Esophagus squamous epithelium (tissue), 5 donors: ENCODE data around the gene PHC2. TPM values are rescaled to one million over a fixed set of nuclear protein-coding genes. Genes with fewer than 3 reads are reported as not detected.

ENCODE experiments used
- DNase-seq: peaks from one replicate; lab custom pipeline; 2025; lab: John Stamatoyannopoulos, UW
- H3K27ac ChIP-seq, 4 donors: fragments of 200-600 bp; sonication (generic); one replicate each; pipeline ENCODE4 v1.5.1; 2016 to 2019; ENCODE audit warnings: mild to moderate bottlenecking in 1 of 4
- H3K27me3 ChIP-seq, 4 donors: fragments of 200-600 bp; sonication (generic); 1 replicate in 3 of 4; 2 replicates in 1 of 4; pipeline versions ENCODE4 v1.5.1 to v1.6.0; 2017 to 2021; ENCODE audit warnings: antibody characterized with exemption in 1 of 4
- H3K36me3 ChIP-seq, 3 donors: fragments of 200-600 bp; sonication (generic); one replicate each; pipeline ENCODE4 v1.5.1; 2016 to 2019
- H3K4me1 ChIP-seq, 3 donors: fragments of 200-600 bp; sonication (generic); one replicate each; pipeline ENCODE4 v1.5.1; 2017 to 2019
- H3K4me3 ChIP-seq, 4 donors: fragments of 200-600 bp; sonication (generic); 1 replicate in 3 of 4; 2 replicates in 1 of 4; pipeline ENCODE4 v1.5.1; 2016 to 2019; ENCODE audit warnings: mild to moderate bottlenecking in 2 of 4, moderate library complexity in 1 of 4
- H3K9me3 ChIP-seq, 3 donors: fragments of 200-600 bp; sonication (generic); one replicate each; pipeline ENCODE4 v1.5.1; 2016 to 2019
- CTCF ChIP-seq, 6 experiments: fragments of 450-650 bp in 4 of 6; fragments of 200-600 bp in 2 of 6; sonication (generic) in 2 of 6; IDR thresholded peaks; one replicate each; pipeline ENCODE4 v1.5.1; 2016 to 2019; ENCODE audit warnings: antibody characterized with exemption in 6 of 6, mild to moderate bottlenecking in 4 of 6, moderate library complexity in 4 of 6
- POLR2A ChIP-seq, 4 donors: fragments of 450-650 bp; IDR thresholded peaks; one replicate each; pipeline ENCODE4 v1.6.1; 2017; ENCODE audit warnings: antibody characterized with exemption in 4 of 4, mild to moderate bottlenecking in 4 of 4, moderate library complexity in 3 of 4
- WGBS, 2 donors: methylation state at CpG; one replicate each; pipeline ENCODE4 v1.1.5; 2018; 5-methylcytosine and 5-hydroxymethylcytosine counted together
- intact Hi-C: fragments of 100-400 bp; cut with DNase I; formaldehyde crosslinking; loops from one replicate; pipeline ENCODE4 v1.15.0; 2022
- total RNA-seq, 4 donors: library from RNA; depleted of rRNA; stranded (reverse); fragments of >200 nt; gene quantifications; one replicate each; pipeline ENCODE4 v1.1.0, GENCODE V29; 2016
- donor health status: DM: yes; HTN: yes; CAD: no.

Gene PHC2
- total RNA-seq, 4 donors from 2014 or later = 27.4 to 92.1 (median 50.6) TPM

GRCh38 chr1:33401471-33401870 lies 29.4 kb downstream of the PHC2 start:
- H3K9me3 ChIP-seq = no peaks in the 10 kb centered on the region
- H3K4me3 ChIP-seq = no peak overlapping the region
- H3K27me3 ChIP-seq = no peaks in the 10 kb centered on the region
- H3K27ac ChIP-seq = no peak overlapping the region
- no peaks in the 10 kb centered on the region for H3K36me3 ChIP-seq
- no peaks in the 10 kb centered on the region for H3K4me1 ChIP-seq
- TF ChIP-seq CTCF (IDR thresholded peaks at IDR 0.05) = no peak
- TF ChIP-seq POLR2A (IDR thresholded peaks at IDR 0.05) = no peak
- no peak for DNase-seq
- intact Hi-C loops = no loop called here
- 93 to 94% methylated on average over 3 of the region's 3 CpGs for WGBS, 2 donors

GRCh38 chr1:33400153-33400911 lies 30.6 kb downstream of the PHC2 start:
- no peaks in the 10 kb centered on the region for H3K4me1 ChIP-seq
- no peaks in the 10 kb centered on the region for H3K36me3 ChIP-seq
- TF ChIP-seq POLR2A (IDR thresholded peaks at IDR 0.05) = no peak
- no peak for TF ChIP-seq CTCF (IDR thresholded peaks at IDR 0.05)
- H3K27ac ChIP-seq = no peak overlapping the region
- intact Hi-C loops = no loop called here
- no peaks in the 10 kb centered on the region for H3K9me3 ChIP-seq
- WGBS, 2 donors = 57 to 85% methylated on average over 4 of the region's 4 CpGs
- no peaks in the 10 kb centered on the region for H3K27me3 ChIP-seq
- DNase-seq = no peak
- H3K4me3 ChIP-seq = no peak overlapping the region

- no peaks in the 10 kb centered on the region for H3K9me3 ChIP-seq
- 49 to 68% methylated on average over 3 of the region's 3 CpGs for WGBS, 2 donors
- no peaks in the 10 kb centered on the region for H3K27me3 ChIP-seq
- H3K36me3 ChIP-seq = no peaks in the 10 kb centered on the region
- no peak overlapping the region for H3K27ac ChIP-seq
- no peaks in the 10 kb centered on the region for H3K4me1 ChIP-seq
- no peak overlapping the region for H3K4me3 ChIP-seq
- intact Hi-C loops = no loop called here
- DNase-seq = no peak
- TF ChIP-seq POLR2A (IDR thresholded peaks at IDR 0.05) = no peak
- TF ChIP-seq CTCF (IDR thresholded peaks at IDR 0.05) = no peak
Observed at GRCh38 chr1:33399375-33399774, 31.5 kb downstream of the PHC2 start.

- no peaks in the 10 kb centered on the region for H3K27me3 ChIP-seq
- H3K4me3 ChIP-seq = no peak overlapping the region
- no peak for DNase-seq
- no peak overlapping the region for H3K27ac ChIP-seq
- no peaks in the 10 kb centered on the region for H3K9me3 ChIP-seq
- no peaks in the 10 kb centered on the region for H3K4me1 ChIP-seq
- intact Hi-C loops = no loop called here
- H3K36me3 ChIP-seq = no peaks in the 10 kb centered on the region
- TF ChIP-seq POLR2A (IDR thresholded peaks at IDR 0.05) (no peak), CTCF (IDR thresholded peaks at IDR 0.05) (no peak)
Observed at GRCh38 chr1:33397994-33398393, 32.9 kb downstream of the PHC2 start.

GRCh38 chr1:33397125-33397506 lies 33.8 kb downstream of the PHC2 start:
- DNase-seq = no peak
- intact Hi-C loops = no loop called here
- no peak overlapping the region for H3K4me3 ChIP-seq
- no peak for TF ChIP-seq POLR2A (IDR thresholded peaks at IDR 0.05)
- TF ChIP-seq CTCF (IDR thresholded peaks at IDR 0.05) = no peak
- no peaks in the 10 kb centered on the region for H3K9me3 ChIP-seq
- no peaks in the 10 kb centered on the region for H3K36me3 ChIP-seq
- no peak overlapping the region for H3K27ac ChIP-seq
- H3K4me1 ChIP-seq = no peaks in the 10 kb centered on the region
- WGBS, 2 donors = 18 to 78% methylated on average over 1 to 2 of the region's 2 CpGs
- H3K27me3 ChIP-seq = no peaks in the 10 kb centered on the region
